Measurements from ENCODE around the gene ZDHHC6.
"Not testable (repeated sequence)": the region's sequence is repeated elsewhere in the genome, so short reads cannot be mapped to it uniquely, and the experiment has no call there.

Gene ZDHHC6

GRCh38 chr10:112390125-112390703, 56.5 kb downstream of the ZDHHC6 start:
- DNase-seq (ENCODE audit: low spot score): no peak

GRCh38 chr10:112389271-112389822, 57.4 kb downstream of the ZDHHC6 start:
- peak; percentile 89 for DNase-seq (ENCODE audit: low spot score)

GRCh38 chr10:112388548-112388947, 58.2 kb downstream of the ZDHHC6 start:
- DNase-seq (ENCODE audit: low spot score): no peak

- DNase-seq (ENCODE audit: low spot score): not testable (repeated sequence)
Measured at GRCh38 chr10:112388056-112388455, 58.7 kb downstream of the ZDHHC6 start.

DNA sequence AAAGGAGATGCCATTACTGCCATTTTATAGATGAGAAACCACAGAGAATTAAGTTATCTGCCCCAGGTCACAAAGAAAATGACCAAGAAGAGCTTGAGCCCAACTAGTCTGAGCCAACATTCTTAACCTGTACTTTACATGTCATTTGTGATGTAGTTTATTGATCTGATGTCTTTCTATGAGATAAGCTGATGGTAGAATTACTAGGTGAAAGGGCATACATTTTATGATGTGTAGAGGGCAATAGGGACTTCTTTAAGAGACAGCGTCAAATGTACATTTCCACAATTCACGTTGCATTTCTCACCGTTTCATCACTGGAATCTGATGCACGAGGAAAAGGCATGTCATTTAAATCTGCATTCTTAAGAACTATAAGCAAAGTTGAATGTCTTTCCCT, 61.5 kb downstream of the ZDHHC6 start:
- no peak for DNase-seq (ENCODE audit: low spot score)

DNA sequence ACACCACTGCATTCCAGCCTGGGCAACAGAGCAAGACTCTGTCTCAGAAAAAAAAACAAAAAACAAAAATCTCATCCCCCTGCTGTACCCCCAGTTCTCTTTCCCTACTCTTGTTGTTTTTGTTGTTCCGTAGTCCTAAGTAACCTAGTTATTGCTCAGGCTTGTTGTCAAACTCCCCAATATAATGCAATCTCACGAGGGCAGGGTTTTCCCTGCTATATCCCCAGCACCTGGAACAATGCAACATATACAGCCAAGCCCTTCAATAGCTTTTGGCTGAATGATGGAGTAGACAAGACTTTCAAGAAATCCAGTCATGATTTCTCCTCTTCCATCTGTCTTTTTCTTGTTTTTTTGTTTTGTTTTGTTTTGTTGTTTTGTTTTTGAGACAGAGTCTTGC, 62.6 kb downstream of the ZDHHC6 start:
- DNase-seq (ENCODE audit: low spot score): no peak

GRCh38 chr10:112383325-112383724, 63.4 kb downstream of the ZDHHC6 start:
- DNase-seq (ENCODE audit: low spot score): peak; percentile 86

- DNase-seq (ENCODE audit: low spot score): no peak
Measured at GRCh38 chr10:112382515-112383235, 64.0 kb downstream of the ZDHHC6 start.
